Panc1 (cell line): ENCODE measurements around the gene CUEDC1. TPM values are rescaled to one million over a fixed set of nuclear protein-coding genes. Genes with fewer than 3 reads are reported as not detected.

ENCODE experiments used
- ATAC-seq: fragments of 200-7000 bp; cut with Tn5 transposase; 2 replicates; pipeline ENCODE4 v1.9.1; 2020; ENCODE audit warnings: mild to moderate bottlenecking, moderate library complexity
- BruUV-seq: library from RNA; stranded (reverse); fragments of 400-500 nt; replicated peaks from 2 replicates; lab custom pipeline; 2021; lab: Mats Ljungman, UMichigan
- CTCF ChIA-PET: fragments of 300-600 bp; sonication (Branson Sonifier 250); formaldehyde crosslinking; loops from one replicate; lab custom pipeline; 2022; ENCODE audit warnings: antibody characterized with exemption; lab: Charles Lee
- POLR2A ChIA-PET: fragments of 300-600 bp; sonication (Branson Sonifier 250); formaldehyde crosslinking; loops from one replicate; lab custom pipeline; 2022; ENCODE audit warnings: antibody characterized with exemption; lab: Charles Lee
- DNase-seq: peaks from one replicate; pipeline ENCODE4 v3.0.0-alpha.2; 2010; ENCODE audit warnings: low read depth, low spot score
- H3K27ac ChIP-seq: 2 replicates; pipeline ENCODE4 v1.5.1; 2011; ENCODE audit warnings: mild to moderate bottlenecking, low read length, inconsistent platforms
- H3K27me3 ChIP-seq: fragments of 200-500 bp; sonication (Bioruptor generic); 2 replicates; pipeline ENCODE4 v1.6.0; 2014; ENCODE audit warnings: low read length, inconsistent platforms; ENCODE audit not compliant: control insufficient read depth, insufficient read depth
- H3K36me3 ChIP-seq: fragments of 200-500 bp; sonication (Bioruptor generic); 2 replicates; pipeline ENCODE4 v1.5.1; 2014; ENCODE audit warnings: inconsistent platforms, mild to moderate bottlenecking, low read length, moderate library complexity; ENCODE audit not compliant: control insufficient read depth, insufficient read depth
- H3K4me1 ChIP-seq: 2 replicates; pipeline ENCODE4 v1.5.1; 2011; ENCODE audit warnings: inconsistent platforms, mild to moderate bottlenecking, low read length, moderate library complexity; ENCODE audit not compliant: control insufficient read depth, insufficient read depth
- H3K4me3 ChIP-seq, 2 experiments: 2 replicates each; pipeline ENCODE4 v1.5.1; 2011 to 2012; ENCODE audit warnings: low read depth in 2 of 2, low read length in 2 of 2, mild to moderate bottlenecking in 2 of 2, inconsistent platforms in 1 of 2, moderate library complexity in 1 of 2
- H3K9me3 ChIP-seq: fragments of 200-500 bp; sonication (Bioruptor generic); 2 replicates; pipeline ENCODE4 v1.5.1; 2014; ENCODE audit warnings: low read depth, mild to moderate bottlenecking, inconsistent platforms, low read length, moderate library complexity; ENCODE audit not compliant: control insufficient read depth, insufficient read depth
- POLR2AphosphoS5 ChIP-seq: IDR thresholded peaks from 2 replicates; pipeline ENCODE4 v1.6.1; 2012; ENCODE audit warnings: mild to moderate bottlenecking, low read depth, low read length, moderate library complexity
- SIN3A ChIP-seq: IDR thresholded peaks from 2 replicates; pipeline ENCODE4 v1.6.1; 2012; ENCODE audit warnings: low read depth, mild to moderate bottlenecking, low read length, moderate library complexity, borderline replicate concordance; ENCODE audit not compliant: insufficient read depth
- TCF7L2 ChIP-seq: IDR thresholded peaks from 2 replicates; pipeline ENCODE4 v1.6.1; 2011; ENCODE audit warnings: mild to moderate bottlenecking, low read depth, low read length, inconsistent platforms
- in situ Hi-C: cut with HindIII; loops from 2 replicates; pipeline ENCODE4 v1.10.0; 2016; ENCODE audit warnings: low sequenced_read_pairs, low pct_unique_long_range_greater_than_20kb
- intact Hi-C: fragments of 100-400 bp; cut with micrococcal nuclease; formaldehyde crosslinking; loops from one replicate; pipeline ENCODE4 v1.10.0; 2022; ENCODE audit not compliant: unreplicated experiment
- total RNA-seq: library from RNA; stranded (reverse); gene quantifications from one replicate; pipeline ENCODE4 v1.2.1, GENCODE V29; 2021; ENCODE audit not compliant: unreplicated experiment
- TF ChIP-seq, protein P1 (sequence below), 2 experiments: IDR thresholded peaks; 2 replicates each; pipeline ENCODE4 v1.6.1; 2011 to 2012; ENCODE audit warnings: low read depth in 2 of 2, control low read depth in 1 of 2, low read length in 1 of 2, mild to moderate bottlenecking in 1 of 2, moderate library complexity in 1 of 2; ENCODE audit not compliant: insufficient read depth in 1 of 2
- TF ChIP-seq, protein P2 (sequence below): fragments of 450-650 bp; IDR thresholded peaks from 2 replicates; pipeline ENCODE4 v1.5.1; 2017; ENCODE audit warnings: mild to moderate bottlenecking

Gene CUEDC1
- total RNA-seq, 1 experiment from 2014 or later, result 103 TPM

DNA sequence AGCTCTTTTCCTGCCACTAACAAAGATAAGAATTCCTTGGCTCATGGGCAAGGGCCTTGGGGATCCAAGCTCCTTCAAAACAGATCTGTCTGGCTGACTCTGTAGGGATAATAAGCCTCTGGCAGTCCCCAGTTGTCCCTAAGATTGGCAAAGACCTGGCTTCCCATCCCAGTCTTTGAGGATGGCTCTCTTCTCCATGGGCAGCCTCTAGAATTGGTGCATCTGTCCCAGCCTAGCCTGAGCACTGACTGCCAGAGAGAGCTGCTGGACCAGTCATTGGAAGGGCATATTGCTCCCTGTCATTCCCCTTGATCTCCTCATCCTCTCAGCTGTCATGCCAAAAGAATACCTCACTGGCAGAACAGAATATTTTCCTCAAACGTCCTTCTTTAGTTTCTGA, 13.2 kb upstream of the CUEDC1 start:
- in situ Hi-C loops, result no loop called here
- TF ChIP-seq, protein P1, sequence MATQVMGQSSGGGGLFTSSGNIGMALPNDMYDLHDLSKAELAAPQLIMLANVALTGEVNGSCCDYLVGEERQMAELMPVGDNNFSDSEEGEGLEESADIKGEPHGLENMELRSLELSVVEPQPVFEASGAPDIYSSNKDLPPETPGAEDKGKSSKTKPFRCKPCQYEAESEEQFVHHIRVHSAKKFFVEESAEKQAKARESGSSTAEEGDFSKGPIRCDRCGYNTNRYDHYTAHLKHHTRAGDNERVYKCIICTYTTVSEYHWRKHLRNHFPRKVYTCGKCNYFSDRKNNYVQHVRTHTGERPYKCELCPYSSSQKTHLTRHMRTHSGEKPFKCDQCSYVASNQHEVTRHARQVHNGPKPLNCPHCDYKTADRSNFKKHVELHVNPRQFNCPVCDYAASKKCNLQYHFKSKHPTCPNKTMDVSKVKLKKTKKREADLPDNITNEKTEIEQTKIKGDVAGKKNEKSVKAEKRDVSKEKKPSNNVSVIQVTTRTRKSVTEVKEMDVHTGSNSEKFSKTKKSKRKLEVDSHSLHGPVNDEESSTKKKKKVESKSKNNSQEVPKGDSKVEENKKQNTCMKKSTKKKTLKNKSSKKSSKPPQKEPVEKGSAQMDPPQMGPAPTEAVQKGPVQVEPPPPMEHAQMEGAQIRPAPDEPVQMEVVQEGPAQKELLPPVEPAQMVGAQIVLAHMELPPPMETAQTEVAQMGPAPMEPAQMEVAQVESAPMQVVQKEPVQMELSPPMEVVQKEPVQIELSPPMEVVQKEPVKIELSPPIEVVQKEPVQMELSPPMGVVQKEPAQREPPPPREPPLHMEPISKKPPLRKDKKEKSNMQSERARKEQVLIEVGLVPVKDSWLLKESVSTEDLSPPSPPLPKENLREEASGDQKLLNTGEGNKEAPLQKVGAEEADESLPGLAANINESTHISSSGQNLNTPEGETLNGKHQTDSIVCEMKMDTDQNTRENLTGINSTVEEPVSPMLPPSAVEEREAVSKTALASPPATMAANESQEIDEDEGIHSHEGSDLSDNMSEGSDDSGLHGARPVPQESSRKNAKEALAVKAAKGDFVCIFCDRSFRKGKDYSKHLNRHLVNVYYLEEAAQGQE (IDR thresholded peaks at IDR 0.05; ENCODE audit: insufficient read depth in 1 of 2, low read depth in 2 of 2, low read length in 1 of 2), result no peak
- TF ChIP-seq, protein P2, sequence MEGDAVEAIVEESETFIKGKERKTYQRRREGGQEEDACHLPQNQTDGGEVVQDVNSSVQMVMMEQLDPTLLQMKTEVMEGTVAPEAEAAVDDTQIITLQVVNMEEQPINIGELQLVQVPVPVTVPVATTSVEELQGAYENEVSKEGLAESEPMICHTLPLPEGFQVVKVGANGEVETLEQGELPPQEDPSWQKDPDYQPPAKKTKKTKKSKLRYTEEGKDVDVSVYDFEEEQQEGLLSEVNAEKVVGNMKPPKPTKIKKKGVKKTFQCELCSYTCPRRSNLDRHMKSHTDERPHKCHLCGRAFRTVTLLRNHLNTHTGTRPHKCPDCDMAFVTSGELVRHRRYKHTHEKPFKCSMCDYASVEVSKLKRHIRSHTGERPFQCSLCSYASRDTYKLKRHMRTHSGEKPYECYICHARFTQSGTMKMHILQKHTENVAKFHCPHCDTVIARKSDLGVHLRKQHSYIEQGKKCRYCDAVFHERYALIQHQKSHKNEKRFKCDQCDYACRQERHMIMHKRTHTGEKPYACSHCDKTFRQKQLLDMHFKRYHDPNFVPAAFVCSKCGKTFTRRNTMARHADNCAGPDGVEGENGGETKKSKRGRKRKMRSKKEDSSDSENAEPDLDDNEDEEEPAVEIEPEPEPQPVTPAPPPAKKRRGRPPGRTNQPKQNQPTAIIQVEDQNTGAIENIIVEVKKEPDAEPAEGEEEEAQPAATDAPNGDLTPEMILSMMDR, result no peak
- TF ChIP-seq SIN3A, result no peak
- no peak for TF ChIP-seq TCF7L2
- TF ChIP-seq POLR2AphosphoS5, result no peak
- no peak for DNase-seq
- H3K4me1 ChIP-seq, result no peaks in the 10 kb centered on the region
- no peaks in the 10 kb centered on the region for H3K27me3 ChIP-seq
- ChIA-PET POLR2A (no interaction called here), CTCF (interaction anchor here (1.3 kb wide), 1 partner anchor 15 kb away, joined by 4 read pairs; no protein-coding TSS in a partner anchor)
- peak; percentile 44; the same call in 1 of the 2 replicates for ATAC-seq
- H3K36me3 ChIP-seq, result no peaks in the 10 kb centered on the region; the same call in 1 of the 2 replicates
- no peak overlapping the region for H3K4me3 ChIP-seq
- no peaks in the 10 kb centered on the region for H3K9me3 ChIP-seq
- no TSS peak for BruUV-seq
- intact Hi-C loops, result no loop called here
- H3K27ac ChIP-seq, result no peak overlapping the region

DNA sequence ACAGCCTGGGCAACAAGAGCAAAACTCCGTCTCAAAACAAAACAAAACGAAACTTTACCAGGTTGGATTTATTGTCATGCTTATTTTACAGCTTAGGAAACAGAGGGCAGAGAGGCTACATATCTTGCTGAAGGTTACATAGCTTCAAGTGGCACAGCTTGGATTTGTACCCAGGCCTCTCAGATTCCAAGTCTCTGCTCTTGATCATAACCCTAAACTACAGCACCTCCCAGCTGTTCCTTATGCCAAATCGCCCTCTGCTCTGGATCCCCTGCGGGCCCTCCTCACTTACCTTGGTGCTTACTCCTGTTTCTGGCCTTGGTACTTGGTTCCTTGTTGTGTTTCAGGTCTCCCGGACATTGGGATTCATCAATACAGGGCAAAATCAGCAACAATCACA, 11.7 kb upstream of the CUEDC1 start:
- BruUV-seq, result no TSS peak
- POLR2A ChIA-PET, result no interaction called here
- Histone ChIP-seq H3K27me3 (no peaks in the 10 kb centered on the region), H3K36me3 (no peaks in the 10 kb centered on the region), H3K4me3 (no peak overlapping the region), H3K9me3 (no peaks in the 10 kb centered on the region), H3K27ac (no peak overlapping the region), H3K4me1 (no peaks in the 10 kb centered on the region)
- in situ Hi-C loops (no loop called here), intact Hi-C loops (no loop called here)
- CTCF ChIA-PET, result interaction anchor here (1.1 kb wide), 1 partner anchor 109 kb away, joined by 3 read pairs; no protein-coding TSS in a partner anchor
- no peak for ATAC-seq
- TF ChIP-seq POLR2AphosphoS5 (no peak), SIN3A (no peak), TCF7L2 (no peak)
- TF ChIP-seq, protein P2, result no peak
- TF ChIP-seq, protein P1 (IDR thresholded peaks at IDR 0.05; ENCODE audit: insufficient read depth in 1 of 2, low read depth in 2 of 2, low read length in 1 of 2), result no peak
- DNase-seq, result no peak
